K562 treated with DMSO at 1 percent for 12 hours (cell line): ENCODE results near the gene WHRN. TPM values are rescaled to one million over a fixed set of nuclear protein-coding genes. Genes with fewer than 3 reads are reported as not detected.

Experiments used
- total RNA-seq: library from RNA; unstranded; fragments of 300-600 nt; gene quantifications from 2 replicates; pipeline ENCODE4 v1.2.3, GENCODE V29; 2022; ENCODE audit not compliant: insufficient read depth

WHRN gene
- 7.7 and 18.6 TPM in 2 replicates for total RNA-seq

GRCh38 chr9:114505187-114506081 is at the start of gene WHRN:
Gene WHRN, minus strand, starts transcription at chr9:114505473. Its CDS starts 672 bp downstream, at chr9:114504801.

GRCh38 chr9:114387680-114388356 is 117.5 kb downstream of the WHRN start, which contains the start of gene AKNA:
Gene AKNA, minus strand, starts transcription at chr9:114387982. Its CDS starts 6,649 bp downstream, at chr9:114381333.

Other genes starting within 250 kb of the WHRN start
- not detected in 2 replicates for gene ORM1, start 182.4 kb downstream of the WHRN start, total RNA-seq
- gene ORM2, start 175.6 kb downstream of the WHRN start, total RNA-seq: not detected in 2 replicates
- 24.5 and 40.7 TPM in 2 replicates for gene AKNA, start 117.5 kb downstream of the WHRN start, total RNA-seq
- gene ATP6V1G1, start 82.3 kb upstream of the WHRN start, total RNA-seq: 91.5 and 138 TPM in 2 replicates
- 6.6 and 16.4 TPM in 2 replicates for gene TMEM268, start 105.8 kb upstream of the WHRN start, total RNA-seq
- gene TEX53, start 152.3 kb upstream of the WHRN start, total RNA-seq: not detected in 2 replicates
- gene TEX48, start 176.7 kb upstream of the WHRN start, total RNA-seq: not detected in 2 replicates